HFFc6 (cell line): ENCODE results near the gene LETMD1. TPM values are rescaled to one million over a fixed set of nuclear protein-coding genes. Genes with fewer than 3 reads are reported as not detected.
"Not testable (repeated sequence)": the region's sequence is repeated elsewhere in the genome, so short reads cannot be mapped to it uniquely, and the experiment has no call there.

Source experiments
- DNase-seq: peaks from one replicate; pipeline ENCODE4 v3.0.0-alpha.2; 2018
- H3K27ac Mint-ChIP-seq: 2 replicates; pipeline ENCODE4 v1.8.0; 2020; ENCODE audit warnings: mild to moderate bottlenecking, mixed read lengths
- H3K27me3 Mint-ChIP-seq: 2 replicates; pipeline ENCODE4 v1.8.0; 2021; ENCODE audit warnings: mild to moderate bottlenecking, moderate library complexity, mixed read lengths; ENCODE audit not compliant: insufficient read depth
- H3K36me3 Mint-ChIP-seq: 2 replicates; pipeline ENCODE4 v1.8.0; 2021; ENCODE audit warnings: low read depth, mixed read lengths
- H3K4me1 Mint-ChIP-seq: 2 replicates; pipeline ENCODE4 v1.8.0; 2020; ENCODE audit warnings: low read depth, mixed read lengths
- H3K4me3 Mint-ChIP-seq: 2 replicates; pipeline ENCODE4 v1.8.0; 2020; ENCODE audit warnings: mild to moderate bottlenecking, moderate library complexity, mixed read lengths
- H3K9me3 Mint-ChIP-seq: 2 replicates; pipeline ENCODE4 v1.8.0; 2020; ENCODE audit warnings: mild to moderate bottlenecking, mixed read lengths
- total RNA-seq, 6 experiments: library from RNA; stranded (reverse); fragmentation: NEBNext Ultra II Directional; extraction: Animal tissue kit (Norgen Biotek cat#: 25700); gene quantifications; 2 replicates in 1 of 6; 3 replicates in 5 of 6; pipeline ENCODE4 v1.2.3, GENCODE V29; 2021
- TF ChIP-seq, protein P1 (sequence below): fragments of 200-600 bp; sonication (generic); IDR thresholded peaks from 2 replicates; pipeline ENCODE4 v1.5.0; 2021; ENCODE audit warnings: antibody characterized with exemption, mild to moderate bottlenecking

Gene LETMD1
- total RNA-seq, 6 experiments from 2014 or later, result 19.6 to 27.6 (median 25.2) TPM

DNA sequence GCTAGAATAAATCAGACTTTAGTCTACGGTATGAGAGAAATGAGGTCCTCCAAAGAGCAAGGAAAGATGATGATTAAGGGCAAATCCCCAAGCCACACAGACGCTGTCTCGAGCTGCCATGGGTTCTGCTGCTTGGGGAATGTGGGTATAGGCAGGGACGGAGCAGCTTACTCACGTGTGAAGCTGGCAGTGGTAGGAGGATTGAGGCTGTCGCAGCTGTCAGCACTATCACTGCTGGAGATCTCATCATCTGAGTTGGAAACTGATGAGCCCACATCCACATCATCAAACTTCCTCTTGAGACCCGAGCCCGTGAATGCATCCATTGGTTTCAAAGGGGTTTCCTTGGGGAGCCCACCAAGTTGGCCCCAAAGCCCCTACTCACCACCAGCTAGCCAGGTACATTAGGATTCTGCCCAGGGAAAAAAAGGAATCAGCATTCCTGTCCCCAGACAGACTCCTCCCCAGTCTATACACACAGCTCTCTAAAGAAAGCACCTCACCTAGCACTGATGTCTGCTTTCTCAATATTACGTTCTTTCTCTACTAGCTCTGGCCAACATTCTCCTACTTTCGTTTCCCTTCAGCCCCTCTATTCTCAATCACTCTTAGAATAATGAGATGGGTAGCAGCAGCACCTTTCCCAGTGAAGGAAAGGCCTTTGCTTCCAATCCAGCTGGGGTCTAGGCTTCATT is 28.3 kb downstream of the LETMD1 start:
- H3K4me3 Mint-ChIP-seq, result no peak overlapping the region
- H3K9me3 Mint-ChIP-seq, result no peaks in the 10 kb centered on the region
- H3K27me3 Mint-ChIP-seq, result 0 out of 2 replicates have a peak, but pooled peaks cover 2% of the 10 kb centered on the region
- peaks cover 22% of the 10 kb centered on the region for H3K4me1 Mint-ChIP-seq
- TF ChIP-seq, protein P1, sequence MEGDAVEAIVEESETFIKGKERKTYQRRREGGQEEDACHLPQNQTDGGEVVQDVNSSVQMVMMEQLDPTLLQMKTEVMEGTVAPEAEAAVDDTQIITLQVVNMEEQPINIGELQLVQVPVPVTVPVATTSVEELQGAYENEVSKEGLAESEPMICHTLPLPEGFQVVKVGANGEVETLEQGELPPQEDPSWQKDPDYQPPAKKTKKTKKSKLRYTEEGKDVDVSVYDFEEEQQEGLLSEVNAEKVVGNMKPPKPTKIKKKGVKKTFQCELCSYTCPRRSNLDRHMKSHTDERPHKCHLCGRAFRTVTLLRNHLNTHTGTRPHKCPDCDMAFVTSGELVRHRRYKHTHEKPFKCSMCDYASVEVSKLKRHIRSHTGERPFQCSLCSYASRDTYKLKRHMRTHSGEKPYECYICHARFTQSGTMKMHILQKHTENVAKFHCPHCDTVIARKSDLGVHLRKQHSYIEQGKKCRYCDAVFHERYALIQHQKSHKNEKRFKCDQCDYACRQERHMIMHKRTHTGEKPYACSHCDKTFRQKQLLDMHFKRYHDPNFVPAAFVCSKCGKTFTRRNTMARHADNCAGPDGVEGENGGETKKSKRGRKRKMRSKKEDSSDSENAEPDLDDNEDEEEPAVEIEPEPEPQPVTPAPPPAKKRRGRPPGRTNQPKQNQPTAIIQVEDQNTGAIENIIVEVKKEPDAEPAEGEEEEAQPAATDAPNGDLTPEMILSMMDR, result no peak
- H3K27ac Mint-ChIP-seq, result peak overlapping the region; percentile 27; the same call in 1 of the 2 replicates
- peaks cover 24% of the 10 kb centered on the region; the same call in 1 of the 2 replicates for H3K36me3 Mint-ChIP-seq
- DNase-seq, result no peak

DNA sequence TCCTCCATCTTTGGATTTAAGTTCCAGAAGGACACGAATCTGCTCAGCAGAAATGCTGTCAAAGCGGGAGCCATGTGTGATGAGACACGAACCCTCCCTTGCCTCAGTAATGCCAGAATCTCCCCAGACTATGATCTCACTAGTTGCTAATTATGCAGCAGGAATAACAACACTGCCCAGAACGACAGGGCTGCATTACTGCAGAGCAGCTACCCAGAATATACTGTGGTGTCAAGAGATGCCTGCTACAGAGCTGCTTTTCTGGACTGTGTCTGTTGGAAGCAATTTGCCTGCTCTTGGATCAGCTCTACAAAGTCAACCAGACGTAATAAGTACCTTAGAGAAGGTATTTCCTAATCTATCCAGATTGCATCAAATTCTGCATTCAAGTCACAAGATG is 29.8 kb downstream of the LETMD1 start:
- Mint-ChIP-seq H3K36me3 (peaks cover 24% of the 10 kb centered on the region; the same call in 1 of the 2 replicates), H3K27me3 (peaks cover 4% of the 10 kb centered on the region), H3K4me3 (no peak overlapping the region), H3K9me3 (no peaks in the 10 kb centered on the region), H3K27ac (peak overlapping the region; percentile 42; the same call in 1 of the 2 replicates), H3K4me1 (peaks cover 32% of the 10 kb centered on the region)
- DNase-seq, result peak; percentile 5
- TF ChIP-seq, protein P1, result no peak

DNA sequence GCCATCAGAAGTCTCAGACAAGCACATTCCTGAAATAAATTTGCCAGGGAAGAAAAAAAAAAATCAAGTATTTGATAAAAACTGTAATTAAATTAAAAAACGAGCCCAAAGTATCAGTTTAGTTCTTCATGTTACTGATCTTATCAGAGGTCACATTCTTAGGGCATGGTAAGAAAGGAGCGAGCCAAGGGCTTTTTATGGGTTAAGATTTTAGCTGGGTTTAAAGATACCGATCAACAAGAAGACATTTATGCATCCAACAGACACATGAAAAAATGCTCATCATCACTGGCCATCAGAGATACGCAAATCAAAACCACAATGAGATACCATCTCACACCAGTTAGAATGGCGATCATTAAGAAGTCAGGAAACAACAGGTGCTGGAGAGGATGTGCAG is 30.2 kb downstream of the LETMD1 start:
- H3K36me3 Mint-ChIP-seq, result peaks cover 24% of the 10 kb centered on the region; the same call in 1 of the 2 replicates
- DNase-seq, H3K4me3 Mint-ChIP-seq, H3K9me3 Mint-ChIP-seq, H3K27me3 Mint-ChIP-seq: not testable (repeated sequence)
- peaks cover 32% of the 10 kb centered on the region for H3K4me1 Mint-ChIP-seq
- peak overlapping the region; percentile 42; the same call in 1 of the 2 replicates for H3K27ac Mint-ChIP-seq

DNA sequence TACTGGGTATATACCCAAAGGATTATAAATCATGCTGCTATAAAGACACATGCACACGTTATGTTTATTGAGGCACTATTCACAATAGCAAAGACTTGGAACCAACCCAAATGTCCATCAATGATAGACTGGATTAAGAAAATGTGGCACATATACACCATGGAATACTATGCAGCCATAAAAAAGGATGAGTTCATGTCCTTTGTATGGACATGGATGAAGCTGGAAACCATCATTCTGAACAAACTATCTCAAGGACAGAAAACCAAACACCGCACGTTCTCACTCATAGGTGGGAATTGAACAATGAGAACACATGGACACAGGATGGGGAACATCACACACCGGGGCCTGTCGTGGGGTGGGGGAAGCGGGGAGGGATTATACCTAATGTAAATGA is 30.7 kb downstream of the LETMD1 start:
- Mint-ChIP-seq H3K36me3 (peaks cover 19% of the 10 kb centered on the region; the same call in 1 of the 2 replicates), H3K4me1 (peaks cover 36% of the 10 kb centered on the region)
- not testable (repeated sequence) for H3K9me3 Mint-ChIP-seq, DNase-seq, H3K27ac Mint-ChIP-seq, H3K27me3 Mint-ChIP-seq, H3K4me3 Mint-ChIP-seq

DNA sequence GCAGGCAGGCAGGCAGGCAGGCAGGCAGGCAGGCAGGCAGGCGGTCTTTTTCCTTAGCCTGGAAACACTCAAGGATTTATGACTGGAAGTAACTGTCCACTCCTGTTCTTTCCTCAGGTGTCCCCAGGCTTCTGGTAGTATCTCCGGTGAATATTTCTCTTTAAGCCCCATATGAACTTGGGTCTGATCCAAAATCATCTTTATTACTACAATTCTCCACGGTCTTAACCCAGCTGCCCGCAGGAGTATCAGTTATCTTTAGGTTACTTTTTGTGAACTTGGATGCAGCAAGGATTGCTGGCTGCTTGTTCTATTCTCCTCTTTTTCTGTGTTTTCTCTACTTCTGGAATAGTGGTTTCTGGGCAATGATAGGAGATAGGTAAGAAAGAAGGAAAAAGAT is 32.0 kb downstream of the LETMD1 start:
- Mint-ChIP-seq H3K27me3 (peaks cover 7% of the 10 kb centered on the region), H3K27ac (no peak overlapping the region), H3K36me3 (peaks cover 18% of the 10 kb centered on the region; the same call in 1 of the 2 replicates), H3K4me1 (peaks cover 36% of the 10 kb centered on the region), H3K4me3 (no peak overlapping the region), H3K9me3 (no peaks in the 10 kb centered on the region)
- TF ChIP-seq, protein P1, result no peak
- no peak for DNase-seq

DNA sequence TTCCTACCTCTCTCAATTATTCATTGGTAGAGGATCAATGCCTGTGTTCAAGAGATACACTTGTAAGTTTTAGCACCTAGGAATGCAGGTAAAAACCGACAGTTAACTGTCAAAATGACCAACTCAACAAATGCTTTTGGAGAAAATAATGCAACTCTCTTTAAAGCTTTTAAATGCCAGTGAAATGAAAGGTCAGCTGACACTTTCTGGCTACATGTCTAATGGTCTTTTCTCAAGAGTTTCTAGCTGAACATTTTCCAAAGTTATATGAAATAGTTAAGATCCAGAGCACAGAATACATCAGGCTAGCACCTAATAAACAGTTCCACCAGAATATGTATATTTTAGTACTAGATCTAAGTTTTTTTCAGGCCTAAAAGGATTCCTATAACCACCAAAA is 33.3 kb downstream of the LETMD1 start:
- TF ChIP-seq, protein P1, result no peak
- H3K4me1 Mint-ChIP-seq, result peaks cover 36% of the 10 kb centered on the region

More for the DNA sequence above, 33.3 kb downstream of the LETMD1 start:
- Mint-ChIP-seq H3K36me3 (peaks cover 20% of the 10 kb centered on the region), H3K4me3 (peak overlapping the region; percentile 95), H3K27ac (no peak overlapping the region), H3K27me3 (peaks cover 7% of the 10 kb centered on the region), H3K9me3 (no peaks in the 10 kb centered on the region)
- no peak for DNase-seq
